ENCODE measurements around the gene ALKBH5.

The ALKBH5 gene

GRCh38 chr17:18253947-18254821 lies 70.6 kb downstream of the ALKBH5 start:
- no peak overlapping the region for H3K4me3 ChIP-seq (ENCODE audit: low read length)
- no peak for TF ChIP-seq CTCF (conservative IDR thresholded peaks at IDR 0.05; ENCODE audit: low read length)
- no peak for DNase-seq (ENCODE audit: low read depth)

GRCh38 chr17:18254888-18255649 lies 71.4 kb downstream of the ALKBH5 start:
- no peak overlapping the region for H3K4me3 ChIP-seq (ENCODE audit: low read length)
- DNase-seq (ENCODE audit: low read depth) = no peak
- TF ChIP-seq CTCF (conservative IDR thresholded peaks at IDR 0.05; ENCODE audit: low read length) = no peak

GRCh38 chr17:18256351-18256750 lies 72.7 kb downstream of the ALKBH5 start:
- no peak for DNase-seq (ENCODE audit: low read depth)
- no peak overlapping the region for H3K4me3 ChIP-seq (ENCODE audit: low read length)
- no peak for TF ChIP-seq CTCF (conservative IDR thresholded peaks at IDR 0.05; ENCODE audit: low read length)

- no peak for TF ChIP-seq CTCF (conservative IDR thresholded peaks at IDR 0.05; ENCODE audit: low read length)
- peak overlapping the region; percentile 95 for H3K4me3 ChIP-seq (ENCODE audit: low read length)
- no peak for DNase-seq (ENCODE audit: low read depth)
These were observed 73.1 kb downstream of the ALKBH5 start for GRCh38 chr17:18256776-18257175.

GRCh38 chr17:18257268-18257981 lies 73.8 kb downstream of the ALKBH5 start:
- DNase-seq (ENCODE audit: low read depth) = no peak
- peak overlapping the region; percentile 95 for H3K4me3 ChIP-seq (ENCODE audit: low read length)
- TF ChIP-seq CTCF (conservative IDR thresholded peaks at IDR 0.05; ENCODE audit: low read length) = no peak

- H3K4me3 ChIP-seq (ENCODE audit: low read length) = peak overlapping the region; percentile 95
- no peak for TF ChIP-seq CTCF (conservative IDR thresholded peaks at IDR 0.05; ENCODE audit: low read length)
- peak; percentile 69 for DNase-seq (ENCODE audit: low read depth)
These were observed 74.3 kb downstream of the ALKBH5 start for GRCh38 chr17:18257982-18258355.
